HG03558 (cell line): Measurements from ENCODE around the gene ADARB2.

Experiments used
- ATAC-seq: cut with Tn5 transposase; IDR thresholded peaks from one replicate; pipeline ENCODE4 v1.9.1; 2021; ENCODE audit warnings: moderate number of reproducible peaks; ENCODE audit not compliant: unreplicated experiment; ENCODE audit errors: extremely low read depth

ADARB2 gene

DNA sequence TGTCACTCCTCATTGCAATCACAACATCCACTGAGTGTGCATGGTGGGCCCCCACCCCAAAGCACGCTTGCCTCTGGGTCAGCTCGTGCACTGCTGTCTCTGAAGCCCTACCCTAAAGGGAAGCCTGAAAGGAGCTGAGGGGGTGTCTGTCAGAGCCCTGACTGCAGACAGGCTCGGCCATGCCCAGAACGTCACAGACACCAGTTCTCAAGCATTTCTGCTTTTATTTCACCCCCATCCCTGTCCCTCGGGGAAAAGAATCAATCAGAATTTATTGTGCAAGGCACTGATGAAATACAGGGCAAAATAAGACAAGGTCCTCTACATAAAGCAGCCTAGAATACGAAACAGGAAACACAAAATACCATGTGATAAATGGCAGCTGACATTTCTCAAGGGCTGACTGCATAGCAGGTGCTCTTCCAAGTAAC lies 449.3 kb downstream of the ADARB2 start:
- ATAC-seq = no peak

DNA sequence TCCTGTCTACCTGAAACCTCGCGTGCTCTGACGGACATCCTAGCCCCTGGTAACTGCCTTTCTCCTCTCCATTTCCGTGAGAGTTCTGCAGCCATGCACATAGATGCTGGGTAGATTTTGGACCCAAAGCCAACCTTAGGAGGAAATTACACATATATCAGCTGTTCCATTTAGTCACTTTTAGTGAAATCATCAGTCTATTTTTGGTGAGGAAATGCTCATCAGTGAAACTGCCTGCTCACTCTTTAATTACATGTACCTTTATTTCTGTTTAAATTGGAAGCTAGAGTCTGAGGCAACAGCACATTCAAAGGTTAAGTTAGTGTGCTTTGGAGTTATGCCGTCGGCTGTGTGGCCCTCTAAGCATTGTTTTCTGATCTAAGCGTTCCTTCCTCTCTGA lies 449.8 kb downstream of the ADARB2 start:
- no peak for ATAC-seq

DNA sequence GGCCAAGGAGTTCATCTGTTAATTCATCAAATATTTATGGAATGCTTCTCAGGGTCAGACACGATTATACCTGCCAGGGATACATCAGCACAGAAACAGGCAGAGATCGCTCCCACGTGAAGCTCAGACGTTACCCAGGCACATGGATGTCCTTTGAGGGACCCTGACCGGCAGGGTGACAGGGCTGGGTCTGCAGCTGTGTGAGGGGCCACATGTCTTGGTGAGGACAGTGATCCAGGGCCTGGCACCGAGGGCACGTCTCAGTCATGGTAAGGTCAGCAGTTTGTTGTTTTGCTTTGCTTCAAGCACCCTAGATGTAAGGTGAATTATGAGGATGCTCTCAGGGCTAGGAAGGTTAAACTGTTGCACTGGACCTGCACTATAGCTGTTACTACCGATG lies 453.2 kb downstream of the ADARB2 start:
- no peak for ATAC-seq

DNA sequence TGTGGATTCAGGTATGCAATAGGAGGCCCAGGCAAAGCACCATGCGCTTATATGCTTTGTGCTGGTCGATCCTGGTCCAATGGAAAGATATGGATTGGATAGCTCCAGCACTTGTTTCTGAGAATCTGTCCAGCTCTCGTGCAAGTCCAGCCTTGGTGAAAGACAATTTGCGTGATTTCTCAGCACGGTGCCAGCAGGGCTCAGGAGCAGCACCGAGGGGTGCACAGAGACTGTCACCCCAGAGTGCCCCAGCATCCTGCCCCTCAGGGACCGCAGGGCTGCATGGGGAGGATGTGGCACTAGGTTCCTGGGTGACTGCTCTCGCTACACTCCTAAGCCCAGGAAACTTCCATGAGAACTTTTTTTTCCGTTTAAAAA lies 455.9 kb downstream of the ADARB2 start:
- ATAC-seq = no peak

DNA sequence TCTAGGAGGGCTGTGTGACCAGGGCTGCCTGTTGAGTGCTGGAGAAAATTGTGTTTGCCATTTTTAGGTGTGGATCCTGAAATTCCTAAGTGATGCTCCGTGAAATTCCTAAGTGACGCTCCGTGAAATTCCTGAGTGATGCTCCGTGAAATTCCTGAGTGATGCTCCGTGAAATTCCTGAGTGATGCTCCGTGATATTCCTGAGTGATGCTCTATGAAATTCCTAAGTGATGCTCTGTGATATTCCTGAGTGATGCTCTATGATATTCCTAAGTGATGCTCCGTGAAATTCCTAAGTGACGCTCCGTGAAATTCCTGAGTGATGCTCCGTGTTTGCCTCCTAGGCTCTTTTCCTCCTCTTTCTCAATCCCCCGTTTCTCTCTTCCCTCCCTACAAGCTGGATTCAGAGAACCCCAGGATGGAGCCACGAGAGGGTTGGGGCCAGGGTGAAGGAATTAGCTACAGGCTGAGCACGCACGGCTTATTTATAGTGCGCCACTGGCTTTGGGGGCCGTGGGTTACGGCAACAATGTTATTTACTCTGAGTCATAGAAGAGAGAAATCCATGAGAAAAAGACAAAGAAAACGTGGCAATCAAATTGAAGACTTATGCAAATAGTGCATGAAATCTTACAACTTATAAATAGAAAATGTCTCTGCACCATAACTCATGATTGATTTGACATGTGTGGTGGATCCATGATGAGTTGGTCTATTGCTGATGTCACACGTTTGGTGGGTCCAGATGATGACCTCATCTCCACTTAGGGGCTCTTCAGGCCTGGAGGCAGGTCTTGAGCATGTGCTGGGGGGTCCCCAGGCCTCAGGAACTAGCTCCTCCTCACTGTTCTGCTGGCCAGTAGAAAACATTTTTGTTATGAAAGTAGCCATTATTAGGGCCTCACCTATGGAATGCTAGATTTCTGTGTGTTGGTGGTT lies 456.6 kb downstream of the ADARB2 start:
- no peak for ATAC-seq

GRCh38 chr10:1278306-1278705 lies 459.0 kb downstream of the ADARB2 start:
- ATAC-seq = no peak

GRCh38 chr10:1274701-1275544 lies 462.4 kb downstream of the ADARB2 start:
- no peak for ATAC-seq

GRCh38 chr10:1274111-1274661 lies 463.1 kb downstream of the ADARB2 start:
- ATAC-seq = no peak

GRCh38 chr10:1273372-1274105 lies 463.8 kb downstream of the ADARB2 start:
- no peak for ATAC-seq

DNA sequence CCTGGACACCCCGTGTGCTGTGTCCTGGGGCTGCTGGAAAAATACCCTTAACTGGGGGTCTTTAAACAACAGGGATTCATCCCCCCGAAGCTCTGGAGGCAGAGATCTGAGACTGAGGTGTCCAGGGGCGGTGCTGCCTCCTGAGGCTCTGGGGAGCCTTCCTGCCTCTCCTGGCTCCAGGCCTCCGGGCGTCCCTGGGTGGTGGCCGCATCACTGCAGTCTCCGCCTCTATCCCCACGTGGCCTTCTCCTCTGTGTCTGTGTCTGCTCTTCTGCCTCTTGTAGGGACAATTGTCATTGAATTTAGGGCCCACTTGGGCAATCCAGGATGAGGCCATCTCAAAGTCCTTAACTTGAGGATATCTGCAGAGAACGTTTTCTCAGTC lies 464.6 kb downstream of the ADARB2 start:
- ATAC-seq = no peak

DNA sequence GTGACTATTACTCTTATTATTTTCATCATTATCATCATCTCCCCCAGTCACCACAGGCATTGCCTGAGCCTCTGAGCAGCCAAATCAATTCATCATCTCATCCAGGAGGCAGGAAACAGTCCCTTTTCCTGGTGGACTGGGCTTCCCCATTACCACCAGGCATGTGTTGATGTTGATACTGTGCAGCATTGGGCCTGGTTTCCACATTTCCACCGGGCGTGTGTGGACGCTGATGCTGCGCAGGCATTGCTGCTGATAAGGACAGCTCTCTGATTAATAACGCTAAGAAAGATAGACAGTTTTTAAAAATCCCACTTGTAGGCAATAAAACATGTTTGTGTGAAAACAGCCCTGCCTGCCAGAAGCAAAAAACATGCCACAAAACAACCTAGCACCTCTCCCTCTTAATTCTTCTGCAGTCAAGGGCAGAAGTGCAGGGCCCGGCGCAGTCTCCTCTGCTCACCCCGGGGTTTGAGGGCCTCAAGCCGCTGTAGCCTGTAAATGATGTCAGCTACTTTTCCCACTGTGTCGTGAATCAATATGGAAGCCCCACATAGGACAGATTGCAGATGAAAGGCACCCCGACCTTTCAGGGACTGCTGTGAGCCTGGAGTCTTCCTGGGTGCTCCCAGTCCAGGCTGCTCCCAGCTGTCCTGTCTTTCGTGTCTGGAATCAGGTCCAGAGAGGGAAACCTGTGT lies 465.1 kb downstream of the ADARB2 start:
- no peak for ATAC-seq

- ATAC-seq = no peak
Observed at GRCh38 chr10:1270906-1271305, 466.4 kb downstream of the ADARB2 start.

- no peak for ATAC-seq
Observed at GRCh38 chr10:1270490-1270889, 466.8 kb downstream of the ADARB2 start.

GRCh38 chr10:1268831-1269230 lies 468.5 kb downstream of the ADARB2 start:
- ATAC-seq = no peak

DNA sequence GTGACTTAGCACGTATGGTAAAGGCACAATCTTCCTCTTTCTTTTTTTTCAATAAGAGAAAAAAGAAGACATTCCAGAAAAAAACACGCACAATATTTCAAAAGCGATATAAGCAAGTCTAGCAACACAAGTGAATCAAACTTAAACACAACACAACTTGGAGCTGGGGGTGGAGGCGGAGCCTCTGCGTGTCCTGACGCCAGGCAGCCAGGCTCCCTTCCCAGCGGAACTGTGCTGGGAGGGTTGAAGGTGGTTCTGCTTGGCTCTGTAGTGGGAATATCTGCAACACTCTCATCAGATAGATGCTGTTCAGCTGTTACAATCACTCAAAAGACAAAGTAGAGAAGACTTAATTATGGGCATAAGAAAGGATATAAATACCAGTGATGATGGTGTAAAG lies 469.8 kb downstream of the ADARB2 start:
- ATAC-seq = no peak

GRCh38 chr10:1267148-1267547 lies 470.2 kb downstream of the ADARB2 start:
- ATAC-seq = no peak

GRCh38 chr10:1266033-1266802 lies 471.1 kb downstream of the ADARB2 start:
- ATAC-seq = no peak

DNA sequence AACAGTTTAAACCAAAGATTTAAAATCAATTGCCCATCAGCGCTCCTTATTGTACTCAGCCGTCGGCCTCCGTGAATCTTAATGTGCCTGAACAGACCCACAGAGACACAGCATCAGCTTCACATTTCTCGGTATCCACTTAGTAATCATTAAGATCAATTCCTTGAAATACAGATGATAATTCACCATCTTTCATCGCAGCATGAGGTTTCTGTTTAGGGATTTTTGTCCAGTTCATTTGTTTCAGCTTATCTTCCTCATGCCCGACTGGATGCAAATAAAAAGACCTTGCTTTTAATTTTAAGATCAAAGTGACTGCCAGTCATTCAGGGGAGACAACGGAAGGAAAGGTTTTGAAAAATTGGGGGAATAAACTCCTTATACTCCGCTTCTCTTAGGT lies 473.3 kb downstream of the ADARB2 start:
- ATAC-seq = no peak

DNA sequence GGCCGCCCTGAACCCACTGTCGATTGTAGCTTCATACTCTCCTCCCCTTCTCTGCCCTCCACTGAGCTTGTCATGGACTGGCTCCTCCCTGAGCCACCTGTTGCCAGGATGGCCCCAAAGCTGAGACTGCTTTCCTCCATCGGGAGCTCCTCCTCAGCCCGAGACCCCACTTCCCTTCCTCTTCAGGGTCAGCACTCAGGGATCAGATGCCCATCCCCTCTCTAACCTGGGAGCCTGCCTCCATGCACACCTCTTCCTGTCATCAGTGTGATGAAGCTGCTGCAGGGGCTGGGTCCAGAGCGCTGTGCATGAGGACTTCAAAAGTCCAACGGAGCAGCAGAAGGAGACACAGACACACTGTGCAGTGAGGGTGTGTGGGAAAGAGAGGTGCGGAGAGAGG lies 480.1 kb downstream of the ADARB2 start:
- ATAC-seq = no peak
